GM20000 (cell line): ENCODE results near the gene MAMLD1.

Experiments
- DNase-seq: peaks from one replicate; pipeline ENCODE4 v3.0.0; 2012; ENCODE audit warnings: low spot score
- CTCF ChIP-seq: IDR thresholded peaks from 2 replicates; pipeline ENCODE4 v1.5.1; 2012; ENCODE audit warnings: mild to moderate bottlenecking, control low read depth; ENCODE audit errors: extremely low read depth, missing control alignments

MAMLD1 gene

GRCh38 chrX:150456466-150456865 lies 93.3 kb downstream of the MAMLD1 start:
- no peak for DNase-seq
- no peak for TF ChIP-seq CTCF

GRCh38 chrX:150456941-150457340 lies 93.8 kb downstream of the MAMLD1 start:
- no peak for DNase-seq
- no peak for TF ChIP-seq CTCF

- no peak for DNase-seq
- TF ChIP-seq CTCF, result no peak
Observed at GRCh38 chrX:150459196-150459595, 96.1 kb downstream of the MAMLD1 start.

- TF ChIP-seq CTCF, result no peak
- no peak for DNase-seq
Observed at GRCh38 chrX:150460063-150460462, 96.9 kb downstream of the MAMLD1 start.

- TF ChIP-seq CTCF, result no peak
- DNase-seq, result no peak
Observed at GRCh38 chrX:150460781-150461180, 97.7 kb downstream of the MAMLD1 start.

- no peak for TF ChIP-seq CTCF
- DNase-seq, result no peak
Observed at GRCh38 chrX:150463566-150463965, 100.4 kb downstream of the MAMLD1 start.

GRCh38 chrX:150464001-150464400 lies 100.9 kb downstream of the MAMLD1 start:
- DNase-seq, result no peak
- TF ChIP-seq CTCF, result no peak

- DNase-seq, result no peak
- no peak for TF ChIP-seq CTCF
Observed at GRCh38 chrX:150465326-150465725, 102.2 kb downstream of the MAMLD1 start.
